ENCODE results near the gene IFT122.

GRCh38 chr3:129467932-129468331, 27.9 kb downstream of the IFT122 start:
- TF ChIP-seq EP300 (IDR thresholded peaks at IDR 0.05; ENCODE audit: borderline replicate concordance) (no peak), MAX (IDR thresholded peaks at IDR 0.05) (no peak), RAD21 (IDR thresholded peaks at IDR 0.05; ENCODE audit: low read depth) (no peak), REST (IDR thresholded peaks at IDR 0.05; ENCODE audit: low read depth) (no peak)

Measured in Ishikawa (cell line).